ENCODE measurements around the gene CD163L1.

CD163L1 gene

GRCh38 chr12:7485095-7485494 is 41.1 kb upstream of the CD163L1 start:
- no peak overlapping the region for H3K9ac ChIP-seq (ENCODE audit: low read depth, low read length)
- no peak overlapping the region for H3K4me3 ChIP-seq (ENCODE audit: low read depth in 1 of 2, low read length in 2 of 2)
- H2AFZ ChIP-seq (ENCODE audit: low read depth, low read length): no peak overlapping the region
- H3K79me2 ChIP-seq (ENCODE audit: insufficient read depth, low read length): no peaks in the 10 kb centered on the region
- no peak overlapping the region for H3K27ac ChIP-seq (ENCODE audit: low read length)
- H3K27me3 ChIP-seq (ENCODE audit: insufficient read depth, low read length, poor library complexity): peaks cover 14% of the 10 kb centered on the region
- DNase-seq: no peak
- no peaks in the 10 kb centered on the region for H3K9me3 ChIP-seq (ENCODE audit: insufficient read depth, low read length, severe bottlenecking)
- H3K4me2 ChIP-seq (ENCODE audit: insufficient read depth, low read length): no peak overlapping the region
- TF ChIP-seq CTCF (IDR thresholded peaks at IDR 0.05; ENCODE audit: borderline replicate concordance, extremely low read depth, low read length, poor library complexity, severe bottlenecking): no peak
- TF ChIP-seq EZH2 (IDR thresholded peaks at IDR 0.05; ENCODE audit: borderline replicate concordance, low read depth, low read length, severe bottlenecking): no peak
- no peaks in the 10 kb centered on the region for H3K4me1 ChIP-seq (ENCODE audit: insufficient read depth, low read length)
- no peaks in the 10 kb centered on the region for H3K36me3 ChIP-seq (ENCODE audit: insufficient read depth, low read length)
- ATAC-seq (ENCODE audit: insufficient read depth, low read depth): no peak
- no peaks in the 10 kb centered on the region for H4K20me1 ChIP-seq (ENCODE audit: insufficient read depth, low read length)

- no peaks in the 10 kb centered on the region for H3K79me2 ChIP-seq (ENCODE audit: insufficient read depth, low read length)
- no peak overlapping the region for H3K9ac ChIP-seq (ENCODE audit: low read depth, low read length)
- DNase-seq (no peak), ATAC-seq (ENCODE audit: insufficient read depth, low read depth) (no peak)
- no peaks in the 10 kb centered on the region for H4K20me1 ChIP-seq (ENCODE audit: insufficient read depth, low read length)
- TF ChIP-seq EZH2 (IDR thresholded peaks at IDR 0.05; ENCODE audit: borderline replicate concordance, low read depth, low read length, severe bottlenecking) (no peak), CTCF (IDR thresholded peaks at IDR 0.05; ENCODE audit: borderline replicate concordance, extremely low read depth, low read length, poor library complexity, severe bottlenecking) (no peak)
- H3K36me3 ChIP-seq (ENCODE audit: insufficient read depth, low read length): no peaks in the 10 kb centered on the region
- H3K4me1 ChIP-seq (ENCODE audit: insufficient read depth, low read length): no peaks in the 10 kb centered on the region
- no peak overlapping the region for H3K4me3 ChIP-seq (ENCODE audit: low read depth in 1 of 2, low read length in 2 of 2)
- peaks cover 14% of the 10 kb centered on the region for H3K27me3 ChIP-seq (ENCODE audit: insufficient read depth, low read length, poor library complexity)
- H2AFZ ChIP-seq (ENCODE audit: low read depth, low read length): no peak overlapping the region
- H3K9me3 ChIP-seq (ENCODE audit: insufficient read depth, low read length, severe bottlenecking): no peaks in the 10 kb centered on the region
- H3K27ac ChIP-seq (ENCODE audit: low read length): no peak overlapping the region
- no peak overlapping the region for H3K4me2 ChIP-seq (ENCODE audit: insufficient read depth, low read length)
These were observed 39.4 kb upstream of the CD163L1 start for GRCh38 chr12:7483343-7483742.

- no peaks in the 10 kb centered on the region for H3K79me2 ChIP-seq (ENCODE audit: insufficient read depth, low read length)
- TF ChIP-seq CTCF (IDR thresholded peaks at IDR 0.05; ENCODE audit: borderline replicate concordance, extremely low read depth, low read length, poor library complexity, severe bottlenecking) (no peak), EZH2 (IDR thresholded peaks at IDR 0.05; ENCODE audit: borderline replicate concordance, low read depth, low read length, severe bottlenecking) (no peak)
- no peak for DNase-seq
- no peak overlapping the region for H3K4me3 ChIP-seq (ENCODE audit: low read depth in 1 of 2, low read length in 2 of 2)
- H3K9me3 ChIP-seq (ENCODE audit: insufficient read depth, low read length, severe bottlenecking): no peaks in the 10 kb centered on the region
- no peak overlapping the region for H3K9ac ChIP-seq (ENCODE audit: low read depth, low read length)
- H3K36me3 ChIP-seq (ENCODE audit: insufficient read depth, low read length): no peaks in the 10 kb centered on the region
- peaks cover 10% of the 10 kb centered on the region for H3K27me3 ChIP-seq (ENCODE audit: insufficient read depth, low read length, poor library complexity)
- no peak for ATAC-seq (ENCODE audit: insufficient read depth, low read depth)
- no peaks in the 10 kb centered on the region for H4K20me1 ChIP-seq (ENCODE audit: insufficient read depth, low read length)
- H2AFZ ChIP-seq (ENCODE audit: low read depth, low read length): no peak overlapping the region
- H3K4me2 ChIP-seq (ENCODE audit: insufficient read depth, low read length): no peak overlapping the region
- H3K27ac ChIP-seq (ENCODE audit: low read length): no peak overlapping the region
- H3K4me1 ChIP-seq (ENCODE audit: insufficient read depth, low read length): no peaks in the 10 kb centered on the region
These were observed 35.8 kb upstream of the CD163L1 start for GRCh38 chr12:7479771-7480170.

- Histone ChIP-seq H3K27me3 (ENCODE audit: insufficient read depth, low read length, poor library complexity) (no peaks in the 10 kb centered on the region), H3K4me1 (ENCODE audit: insufficient read depth, low read length) (no peaks in the 10 kb centered on the region), H3K9me3 (ENCODE audit: insufficient read depth, low read length, severe bottlenecking) (no peaks in the 10 kb centered on the region), H3K36me3 (ENCODE audit: insufficient read depth, low read length) (no peaks in the 10 kb centered on the region), H3K9ac (ENCODE audit: low read depth, low read length) (no peak overlapping the region), H2AFZ (ENCODE audit: low read depth, low read length) (no peak overlapping the region), H3K4me3 (ENCODE audit: low read depth in 1 of 2, low read length in 2 of 2) (no peak overlapping the region), H3K79me2 (ENCODE audit: insufficient read depth, low read length) (no peaks in the 10 kb centered on the region), H3K27ac (ENCODE audit: low read length) (no peak overlapping the region), H4K20me1 (ENCODE audit: insufficient read depth, low read length) (no peaks in the 10 kb centered on the region), H3K4me2 (ENCODE audit: insufficient read depth, low read length) (no peak overlapping the region)
- TF ChIP-seq EZH2 (IDR thresholded peaks at IDR 0.05; ENCODE audit: borderline replicate concordance, low read depth, low read length, severe bottlenecking) (no peak), CTCF (IDR thresholded peaks at IDR 0.05; ENCODE audit: borderline replicate concordance, extremely low read depth, low read length, poor library complexity, severe bottlenecking) (no peak)
- no peak for DNase-seq
- ATAC-seq (ENCODE audit: insufficient read depth, low read depth): no peak
These were observed 28.1 kb upstream of the CD163L1 start for GRCh38 chr12:7472060-7472459.

All from DND-41 (cell line).